GM18498 (cell line): Measurements from ENCODE around the gene SYT6.

Experiments used
- ATAC-seq: cut with Tn5 transposase; IDR thresholded peaks from one replicate; pipeline ENCODE4 v1.9.1; 2021; ENCODE audit warnings: mild to moderate bottlenecking, moderate library complexity; ENCODE audit not compliant: unreplicated experiment

The SYT6 gene

DNA sequence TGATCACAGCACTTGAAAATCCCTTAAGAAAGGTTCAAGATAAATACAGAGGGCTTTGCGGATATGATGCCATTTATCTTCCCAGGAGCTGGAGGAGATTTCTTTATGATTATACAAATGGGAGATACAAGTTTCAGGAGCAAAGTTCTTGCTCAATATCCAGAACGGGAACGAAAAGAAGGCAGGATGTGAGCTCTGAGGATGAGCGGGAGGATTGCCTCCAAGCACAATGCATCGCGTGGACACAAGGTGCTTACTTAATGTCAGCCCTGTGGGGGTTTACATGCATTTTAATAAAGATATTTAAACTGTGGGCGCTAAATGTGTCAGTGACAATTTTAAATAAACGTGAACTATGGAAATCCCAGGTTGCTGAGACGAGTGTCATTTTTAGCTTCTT, 59.0 kb downstream of the SYT6 start:
- ATAC-seq = no peak

DNA sequence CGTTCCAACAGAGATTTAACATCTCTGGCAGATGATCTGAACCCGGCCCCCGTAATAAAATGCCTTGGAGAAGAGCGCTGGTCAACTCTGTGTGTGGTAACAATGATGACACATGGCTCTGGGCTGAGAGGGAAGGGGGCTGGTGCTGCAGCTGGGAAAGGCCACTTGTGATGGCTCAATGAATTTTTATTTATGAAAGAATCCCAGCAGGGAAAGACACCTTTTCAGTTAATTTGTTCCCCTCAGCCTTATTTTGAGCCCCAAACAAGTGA, 59.4 kb downstream of the SYT6 start:
- no peak for ATAC-seq

DNA sequence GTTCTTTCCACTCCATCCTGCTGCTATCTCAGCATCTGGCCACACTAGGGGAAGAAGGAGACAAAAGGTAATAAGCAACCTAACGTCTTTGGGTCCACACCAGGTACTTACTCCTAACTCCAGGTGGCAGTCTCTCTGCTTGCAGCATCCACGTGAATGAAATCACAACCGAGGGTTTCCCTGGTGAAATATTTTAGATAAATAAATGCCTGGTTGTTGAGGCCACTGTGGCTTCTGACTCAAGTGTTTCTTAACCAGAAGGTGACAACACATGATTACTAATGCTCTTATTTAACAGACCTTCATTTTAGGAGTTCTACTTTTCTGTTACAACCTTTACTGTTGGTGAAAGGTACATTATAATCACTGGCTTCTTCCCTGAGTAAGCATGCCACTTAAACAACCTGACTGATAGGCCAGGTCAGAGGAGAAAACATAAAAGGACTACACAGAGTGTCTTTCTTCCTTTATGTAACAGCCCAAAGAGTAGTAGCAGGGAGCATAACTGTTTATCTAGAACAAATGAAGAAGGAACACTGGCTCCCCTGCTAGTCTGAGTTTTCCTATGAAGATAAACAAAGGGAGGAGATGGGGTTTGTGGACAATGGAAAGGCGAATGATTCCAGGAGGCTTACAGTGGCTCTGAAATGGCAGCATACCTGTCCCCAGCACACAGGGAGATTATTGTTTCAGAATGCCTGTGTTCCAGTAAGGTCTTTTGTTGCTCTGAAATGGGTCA, 59.9 kb downstream of the SYT6 start:
- ATAC-seq = no peak

DNA sequence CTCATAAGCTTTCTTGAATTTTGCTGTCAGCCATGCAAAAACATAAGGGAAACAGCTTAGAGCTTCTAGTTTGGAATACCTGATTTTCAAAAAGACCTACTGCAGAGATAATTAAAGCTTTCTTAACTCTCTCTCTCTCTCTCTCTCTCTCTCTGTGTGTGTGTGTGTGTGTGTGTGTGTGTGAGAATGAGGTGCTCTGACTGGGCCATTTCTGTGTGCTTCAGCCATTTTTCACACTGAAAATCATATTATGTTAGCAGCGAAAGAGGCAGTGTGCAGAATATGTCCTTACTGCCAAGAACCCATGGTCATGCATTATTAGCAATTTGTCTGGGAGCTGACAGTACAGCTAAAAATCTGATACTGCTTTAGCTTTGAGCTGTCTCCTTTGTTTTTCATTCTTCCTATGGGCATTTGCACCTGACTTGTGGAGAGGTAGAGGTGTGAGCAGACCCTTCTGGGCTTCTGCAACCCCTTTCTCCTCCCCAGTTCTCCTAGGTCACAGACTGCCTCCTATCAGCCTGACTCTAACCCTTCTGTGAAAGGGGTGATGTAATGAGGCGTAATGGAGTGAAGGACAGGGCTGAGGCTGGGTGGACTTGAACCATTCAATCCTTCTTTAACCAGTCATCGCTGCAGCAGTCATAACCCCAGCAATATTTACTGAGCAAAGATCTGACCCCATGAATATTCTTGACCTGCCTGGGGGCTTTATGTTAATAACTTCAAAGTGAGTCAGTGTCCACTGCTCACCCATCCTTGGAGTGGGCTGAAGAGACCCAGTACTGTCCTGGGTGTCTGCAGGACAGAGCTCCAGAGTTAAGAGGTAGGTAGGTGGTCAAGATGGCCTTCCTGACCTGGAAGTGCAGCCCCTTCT, 61.2 kb downstream of the SYT6 start:
- no peak for ATAC-seq

DNA sequence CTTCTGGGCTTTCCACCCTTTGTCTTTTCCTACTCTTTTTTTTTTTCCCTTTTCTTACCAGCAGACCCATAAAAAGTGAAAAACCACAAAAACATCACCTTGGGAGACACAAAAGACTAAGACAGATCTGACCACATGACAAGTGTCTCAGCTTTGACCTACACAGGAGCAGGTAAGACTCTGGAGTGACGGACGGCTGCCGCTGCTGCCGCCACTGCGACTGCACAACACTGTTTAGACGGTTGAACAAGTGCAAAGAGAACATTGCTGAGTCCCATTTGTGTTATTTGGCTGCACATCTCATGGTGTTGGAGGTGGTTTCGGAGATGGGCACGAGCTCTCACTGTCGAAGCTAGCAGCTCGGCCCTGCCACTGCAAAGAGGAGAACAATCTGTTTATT, 62.0 kb downstream of the SYT6 start:
- no peak for ATAC-seq

- no peak for ATAC-seq
Measured at GRCh38 chr1:114090738-114091505, 62.7 kb downstream of the SYT6 start.

DNA sequence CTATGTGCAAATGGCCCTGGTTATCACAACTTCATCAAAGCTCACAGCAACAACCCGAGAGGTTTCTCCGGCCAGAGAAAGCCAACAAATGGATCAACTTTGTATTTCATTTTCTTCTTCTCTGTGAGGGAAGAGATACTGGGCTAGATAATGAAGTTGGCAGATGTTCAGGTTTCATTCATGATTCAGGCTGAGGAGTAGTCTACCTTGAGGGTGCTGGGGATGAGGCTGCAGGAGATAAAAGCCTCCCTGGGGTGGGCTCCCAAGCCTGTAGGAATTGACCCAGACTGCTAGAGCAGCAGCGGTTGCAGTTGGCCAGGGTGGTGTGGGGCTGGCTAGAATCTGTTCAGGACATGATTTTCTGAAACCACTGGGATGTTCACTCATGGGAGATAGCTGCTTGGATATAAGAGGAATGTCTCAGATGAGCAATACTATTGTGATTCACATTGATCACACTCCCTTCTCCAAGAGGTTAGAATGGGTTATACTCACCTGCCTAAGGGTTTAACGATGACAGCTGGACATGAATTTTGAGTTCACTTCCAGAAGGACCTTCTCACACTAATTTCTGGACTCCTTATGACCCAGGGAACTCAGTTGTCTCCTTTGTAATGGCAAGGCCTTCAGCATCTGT, 64.0 kb downstream of the SYT6 start:
- ATAC-seq = no peak

- ATAC-seq = no peak
Measured at GRCh38 chr1:114088392-114089299, 65.0 kb downstream of the SYT6 start.

- ATAC-seq = no peak
Measured at GRCh38 chr1:114087495-114087894, 66.2 kb downstream of the SYT6 start.

DNA sequence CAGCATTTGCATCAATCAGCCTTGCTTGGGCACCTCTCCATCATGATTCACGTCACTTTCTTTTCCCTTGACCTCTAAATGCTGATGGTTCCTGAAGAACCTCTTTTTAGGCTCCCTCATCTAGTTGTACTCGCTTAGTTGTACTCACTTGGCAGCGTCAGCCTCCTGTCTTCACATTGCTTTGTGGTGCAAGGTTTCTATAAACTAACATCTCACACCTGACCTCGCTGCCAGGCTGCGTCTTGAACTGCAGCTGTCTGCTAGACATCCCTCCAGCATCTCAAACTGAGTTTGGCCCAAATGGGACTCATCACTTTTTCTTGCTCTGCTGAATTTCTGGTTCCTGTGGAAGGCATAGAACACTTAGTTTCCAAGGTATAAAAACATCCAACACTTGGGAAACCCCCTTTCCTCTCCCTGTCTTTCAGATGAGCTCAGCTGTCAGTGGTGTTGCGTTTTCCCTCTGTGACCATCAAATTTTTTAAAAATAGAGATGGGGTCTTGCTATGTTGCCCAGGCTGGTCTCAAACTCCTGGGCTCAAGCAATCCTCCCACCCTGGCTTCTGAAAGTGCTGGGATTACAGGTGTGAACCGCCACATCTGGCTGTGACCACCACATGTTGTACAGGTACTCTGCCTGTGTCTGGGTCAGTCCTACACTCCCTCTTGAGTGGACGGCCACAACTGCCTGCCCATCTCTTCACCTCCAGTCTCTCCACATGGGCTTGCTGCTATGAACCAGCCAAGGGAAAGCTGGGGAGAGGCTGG, 66.9 kb downstream of the SYT6 start:
- ATAC-seq = no peak

DNA sequence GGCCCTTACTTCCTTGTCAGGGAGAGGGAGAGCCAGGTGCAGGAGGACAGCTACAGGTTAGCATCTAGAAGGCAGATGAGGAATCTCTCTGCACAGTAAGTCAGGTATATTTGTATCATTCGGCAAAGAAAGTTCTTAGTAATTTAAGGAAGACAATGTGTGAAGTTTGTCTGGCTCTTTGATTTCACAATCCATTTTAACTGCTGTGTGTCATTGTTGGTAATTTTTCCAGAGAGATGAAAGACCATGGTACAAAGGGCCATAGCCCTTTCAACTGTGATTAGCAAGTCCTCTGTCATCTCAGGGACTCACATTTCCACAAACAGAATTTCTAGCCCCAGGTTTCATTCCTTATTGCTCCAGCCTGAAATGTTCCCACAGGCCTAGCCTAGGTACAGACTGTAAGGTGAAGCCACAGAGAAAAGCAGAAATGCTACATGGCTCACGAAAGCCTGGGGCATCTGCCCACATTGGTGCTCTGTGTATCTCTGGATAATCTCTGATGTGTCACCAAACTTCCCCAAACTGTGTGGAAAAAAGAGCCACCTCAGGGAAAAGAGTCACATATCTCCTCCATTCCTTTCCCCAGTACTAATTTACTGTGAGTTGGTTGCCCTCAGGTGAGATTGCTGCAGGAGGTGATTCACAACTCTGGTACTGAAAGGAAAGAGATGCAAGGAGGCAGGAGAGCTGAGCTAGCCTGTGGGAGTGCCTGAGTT, 70.6 kb downstream of the SYT6 start:
- ATAC-seq = no peak

DNA sequence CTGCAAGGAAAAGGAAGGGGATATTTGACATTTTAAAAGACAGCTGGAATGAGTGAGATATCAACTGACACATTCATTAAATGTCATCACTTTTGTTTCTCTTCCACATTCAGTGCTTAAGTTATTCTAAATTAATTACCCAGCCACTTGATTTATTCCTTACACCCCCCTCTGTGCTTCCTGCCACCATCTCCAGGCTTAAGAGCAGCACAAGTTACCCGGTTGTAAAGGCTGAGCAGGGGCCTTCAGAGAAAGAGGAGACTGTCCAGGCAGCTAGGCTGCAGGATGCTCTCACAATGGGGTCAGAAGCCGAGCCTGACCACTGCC, 71.4 kb downstream of the SYT6 start:
- no peak for ATAC-seq

DNA sequence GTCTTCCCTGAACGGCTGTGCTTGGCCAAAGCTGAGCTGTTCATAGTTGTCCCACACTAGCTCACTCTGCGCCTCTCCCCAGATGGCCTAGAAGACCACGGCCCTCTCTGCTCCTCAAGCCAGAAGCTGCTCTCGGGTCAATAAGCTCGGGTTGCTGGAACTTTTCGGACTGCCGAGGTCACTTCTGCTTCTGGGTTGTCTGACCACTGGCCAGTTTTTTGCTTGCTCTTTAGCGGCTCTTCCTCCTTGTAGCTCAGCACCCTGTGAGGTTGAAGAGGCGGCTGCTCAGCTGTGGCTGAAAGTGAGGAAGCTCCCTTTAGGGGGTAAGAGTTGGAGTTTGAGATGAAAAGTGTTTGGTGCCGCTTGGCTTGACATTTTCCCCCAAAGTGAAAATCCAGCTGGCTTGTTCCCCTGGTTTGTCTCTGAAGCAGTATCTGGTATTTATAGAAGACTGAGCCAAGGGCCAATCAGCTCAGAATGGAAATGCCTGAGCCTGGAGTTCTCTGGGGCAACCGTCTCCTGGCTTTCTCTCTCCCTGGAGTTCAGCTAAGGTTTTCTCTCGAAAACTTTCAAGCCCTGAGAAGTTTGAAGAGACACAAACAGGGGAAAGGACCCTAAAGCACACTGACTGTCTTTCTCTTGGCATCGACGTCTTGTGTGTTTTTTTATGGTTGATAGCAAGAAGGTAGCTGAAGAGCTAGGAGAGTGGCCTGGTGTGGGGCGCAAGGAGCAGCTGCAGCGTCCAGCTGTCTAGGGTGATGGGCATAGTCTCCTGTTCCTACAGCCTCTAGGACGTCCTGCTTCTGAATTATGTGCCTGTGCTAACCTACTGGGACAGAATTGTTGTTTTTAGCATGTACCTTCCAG, 72.0 kb downstream of the SYT6 start:
- ATAC-seq = no peak

DNA sequence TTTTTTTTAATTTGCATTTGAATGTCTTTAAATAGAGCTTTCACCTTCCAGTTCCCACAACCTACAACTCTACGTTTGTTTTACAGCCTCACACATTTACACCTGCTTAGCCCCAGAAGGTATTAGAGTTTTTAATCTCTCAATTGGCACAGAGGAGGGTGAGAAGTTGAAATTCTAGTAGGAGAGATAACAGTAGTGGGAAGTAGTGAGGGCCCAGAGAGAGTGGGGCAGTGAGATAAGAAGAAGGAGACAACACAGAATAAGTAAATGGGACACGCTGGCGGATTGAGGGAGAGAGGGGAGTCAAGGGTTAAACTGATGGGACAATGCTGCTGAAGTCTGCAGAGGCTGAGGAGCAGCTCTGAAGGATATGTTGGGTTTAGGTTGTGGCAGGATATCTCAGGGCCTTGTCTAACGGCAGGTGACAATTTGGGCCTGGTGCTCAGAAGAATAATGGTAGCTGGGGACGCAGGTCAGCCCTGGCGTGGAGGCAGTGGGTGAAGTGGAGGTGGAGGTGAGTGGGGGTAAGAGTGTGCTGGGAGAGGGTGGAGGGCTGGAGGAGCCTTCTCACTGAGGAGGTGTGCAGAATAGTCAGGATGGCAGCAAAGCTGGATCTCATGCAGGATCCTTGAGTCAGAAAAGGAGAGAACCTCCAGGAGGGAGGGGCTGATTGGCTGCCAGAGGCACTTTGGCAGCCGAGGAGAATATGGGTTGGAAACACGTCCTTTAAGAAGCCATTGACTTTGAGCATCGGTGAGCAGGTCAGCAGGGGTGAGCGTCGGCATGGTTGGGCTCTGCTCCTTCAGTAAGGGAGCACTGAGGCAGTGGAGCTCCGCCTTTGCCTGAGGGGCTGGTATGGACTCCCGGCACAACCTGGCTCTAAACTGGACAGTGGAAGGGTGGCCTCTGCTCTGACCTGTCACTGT, 72.9 kb downstream of the SYT6 start:
- no peak for ATAC-seq

- ATAC-seq = no peak
Measured at GRCh38 chr1:114079596-114080190, 74.0 kb downstream of the SYT6 start.

- no peak for ATAC-seq
Measured at GRCh38 chr1:114078116-114078515, 75.6 kb downstream of the SYT6 start.

- no peak for ATAC-seq
Measured at GRCh38 chr1:114077188-114077587, 76.5 kb downstream of the SYT6 start.
